BE2C (cell line): ENCODE measurements around the gene CLDN7.

Experiments used
- DNase-seq: peaks from one replicate; pipeline ENCODE4 v3.0.0-alpha.2; 2020
- H3K27me3 ChIP-seq: fragments of 250-450 bp; sonication (Bioruptor Pico); 2 replicates; pipeline ENCODE4 v1.5.1; 2020; ENCODE audit warnings: mild to moderate bottlenecking
- H3K36me3 ChIP-seq: fragments of 250-450 bp; sonication (Bioruptor Pico); 2 replicates; pipeline ENCODE4 v1.5.1; 2020; ENCODE audit warnings: mild to moderate bottlenecking
- H3K4me1 ChIP-seq: fragments of 250-450 bp; sonication (Bioruptor Pico); 2 replicates; pipeline ENCODE4 v1.5.1; 2020
- H3K4me3 ChIP-seq: 2 replicates; pipeline ENCODE4 v1.5.1; 2011; ENCODE audit warnings: low read depth, low read length
- H3K9me3 ChIP-seq: fragments of 250-450 bp; sonication (Bioruptor Pico); 2 replicates; pipeline ENCODE4 v1.5.1; 2020
- TF ChIP-seq, protein P1 (sequence below): IDR thresholded peaks from 2 replicates; pipeline ENCODE4 v1.5.1; 2012; ENCODE audit warnings: mild to moderate bottlenecking, low read depth, low read length

CLDN7 gene

DNA sequence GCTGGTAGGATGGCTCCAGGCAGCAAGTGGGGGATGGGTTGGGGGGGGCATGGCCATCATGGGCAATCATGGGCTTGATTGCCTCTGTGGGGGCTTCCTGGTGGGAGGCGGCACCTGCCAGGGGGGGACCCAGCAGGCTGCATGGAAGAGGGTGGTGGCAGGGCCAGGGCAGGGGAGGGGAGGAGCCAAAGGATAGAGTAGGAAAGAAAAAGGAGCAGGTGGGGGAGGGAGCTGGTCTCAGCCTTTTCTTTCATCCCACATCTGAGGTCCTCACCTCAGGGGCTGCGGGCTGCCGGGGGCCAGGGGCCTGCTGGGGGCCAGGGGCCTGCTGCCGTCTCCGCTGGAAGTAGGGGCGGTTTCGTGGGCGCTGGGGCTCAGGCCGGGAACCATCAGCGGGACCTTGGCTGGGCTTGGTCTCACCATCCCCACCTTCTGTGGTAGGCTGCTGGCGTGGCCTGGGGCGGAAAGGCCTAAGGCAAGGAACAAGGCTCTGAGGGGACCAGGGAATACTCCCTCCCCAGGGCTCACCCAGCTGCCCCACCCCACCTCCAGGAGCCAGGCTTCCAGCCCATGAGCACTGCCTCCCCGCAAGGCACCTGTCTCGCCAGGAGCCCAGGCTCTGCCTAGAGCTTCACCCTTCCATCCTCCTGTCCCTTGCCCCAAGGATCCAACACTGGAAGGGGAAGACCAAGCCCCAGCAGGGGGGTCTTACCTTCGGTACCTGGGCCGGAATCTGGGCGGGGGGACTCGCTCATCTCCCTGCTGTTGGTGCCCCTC, 27.2 kb upstream of the CLDN7 start:
- DNase-seq: no peak
- peaks cover 28% of the 10 kb centered on the region for H3K27me3 ChIP-seq
- TF ChIP-seq, protein P1, sequence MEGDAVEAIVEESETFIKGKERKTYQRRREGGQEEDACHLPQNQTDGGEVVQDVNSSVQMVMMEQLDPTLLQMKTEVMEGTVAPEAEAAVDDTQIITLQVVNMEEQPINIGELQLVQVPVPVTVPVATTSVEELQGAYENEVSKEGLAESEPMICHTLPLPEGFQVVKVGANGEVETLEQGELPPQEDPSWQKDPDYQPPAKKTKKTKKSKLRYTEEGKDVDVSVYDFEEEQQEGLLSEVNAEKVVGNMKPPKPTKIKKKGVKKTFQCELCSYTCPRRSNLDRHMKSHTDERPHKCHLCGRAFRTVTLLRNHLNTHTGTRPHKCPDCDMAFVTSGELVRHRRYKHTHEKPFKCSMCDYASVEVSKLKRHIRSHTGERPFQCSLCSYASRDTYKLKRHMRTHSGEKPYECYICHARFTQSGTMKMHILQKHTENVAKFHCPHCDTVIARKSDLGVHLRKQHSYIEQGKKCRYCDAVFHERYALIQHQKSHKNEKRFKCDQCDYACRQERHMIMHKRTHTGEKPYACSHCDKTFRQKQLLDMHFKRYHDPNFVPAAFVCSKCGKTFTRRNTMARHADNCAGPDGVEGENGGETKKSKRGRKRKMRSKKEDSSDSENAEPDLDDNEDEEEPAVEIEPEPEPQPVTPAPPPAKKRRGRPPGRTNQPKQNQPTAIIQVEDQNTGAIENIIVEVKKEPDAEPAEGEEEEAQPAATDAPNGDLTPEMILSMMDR: no peak

DNA sequence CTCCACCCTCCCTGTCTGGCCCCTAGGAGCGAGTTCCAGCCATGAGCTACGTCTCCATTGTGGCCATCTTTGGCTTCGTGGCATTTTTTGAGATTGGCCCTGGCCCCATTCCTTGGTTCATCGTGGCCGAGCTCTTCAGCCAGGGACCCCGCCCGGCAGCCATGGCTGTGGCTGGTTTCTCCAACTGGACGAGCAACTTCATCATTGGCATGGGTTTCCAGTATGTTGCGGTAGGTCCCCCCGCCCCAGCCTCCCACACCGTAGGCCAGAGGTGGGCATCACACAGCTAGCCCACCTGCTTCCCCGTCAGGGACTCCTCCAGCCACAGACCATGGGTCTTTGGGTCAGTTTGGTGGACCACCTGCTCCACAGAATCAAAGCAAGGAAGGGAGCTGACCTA, 23.4 kb upstream of the CLDN7 start:
- H3K36me3 ChIP-seq: no peaks in the 10 kb centered on the region
- H3K27me3 ChIP-seq: peaks cover 4% of the 10 kb centered on the region; the same call in 1 of the 2 replicates
- H3K9me3 ChIP-seq: no peaks in the 10 kb centered on the region
- DNase-seq: no peak
- H3K4me1 ChIP-seq: no peaks in the 10 kb centered on the region
- TF ChIP-seq, protein P1: no peak
- H3K4me3 ChIP-seq: no peak overlapping the region

More for the DNA sequence above, 27.2 kb upstream of the CLDN7 start:
- Histone ChIP-seq H3K9me3 (no peaks in the 10 kb centered on the region), H3K36me3 (no peaks in the 10 kb centered on the region), H3K4me1 (no peaks in the 10 kb centered on the region), H3K4me3 (no peak overlapping the region)

DNA sequence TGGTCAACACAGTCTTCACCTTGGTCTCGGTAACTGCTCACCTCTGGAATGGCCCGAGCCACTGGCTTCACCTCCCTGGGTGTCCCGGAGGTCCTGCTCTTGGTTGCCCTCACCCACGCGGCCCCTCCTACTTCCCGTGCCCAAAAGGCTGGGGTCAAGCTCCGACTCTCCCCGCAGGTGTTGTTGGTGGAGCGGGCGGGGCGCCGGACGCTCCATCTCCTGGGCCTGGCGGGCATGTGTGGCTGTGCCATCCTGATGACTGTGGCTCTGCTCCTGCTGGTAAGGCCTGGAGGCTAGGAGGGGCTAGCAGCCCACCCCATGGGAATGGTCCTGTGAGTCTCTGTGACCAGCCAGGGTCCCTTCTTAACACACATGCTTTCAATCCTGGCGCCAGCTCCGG, 22.6 kb upstream of the CLDN7 start:
- no peak overlapping the region for H3K4me3 ChIP-seq
- DNase-seq: no peak
- no peaks in the 10 kb centered on the region for H3K4me1 ChIP-seq
- no peaks in the 10 kb centered on the region; the same call in 1 of the 2 replicates for H3K27me3 ChIP-seq
- H3K36me3 ChIP-seq: no peaks in the 10 kb centered on the region
- TF ChIP-seq, protein P1: no peak
- H3K9me3 ChIP-seq: no peaks in the 10 kb centered on the region

DNA sequence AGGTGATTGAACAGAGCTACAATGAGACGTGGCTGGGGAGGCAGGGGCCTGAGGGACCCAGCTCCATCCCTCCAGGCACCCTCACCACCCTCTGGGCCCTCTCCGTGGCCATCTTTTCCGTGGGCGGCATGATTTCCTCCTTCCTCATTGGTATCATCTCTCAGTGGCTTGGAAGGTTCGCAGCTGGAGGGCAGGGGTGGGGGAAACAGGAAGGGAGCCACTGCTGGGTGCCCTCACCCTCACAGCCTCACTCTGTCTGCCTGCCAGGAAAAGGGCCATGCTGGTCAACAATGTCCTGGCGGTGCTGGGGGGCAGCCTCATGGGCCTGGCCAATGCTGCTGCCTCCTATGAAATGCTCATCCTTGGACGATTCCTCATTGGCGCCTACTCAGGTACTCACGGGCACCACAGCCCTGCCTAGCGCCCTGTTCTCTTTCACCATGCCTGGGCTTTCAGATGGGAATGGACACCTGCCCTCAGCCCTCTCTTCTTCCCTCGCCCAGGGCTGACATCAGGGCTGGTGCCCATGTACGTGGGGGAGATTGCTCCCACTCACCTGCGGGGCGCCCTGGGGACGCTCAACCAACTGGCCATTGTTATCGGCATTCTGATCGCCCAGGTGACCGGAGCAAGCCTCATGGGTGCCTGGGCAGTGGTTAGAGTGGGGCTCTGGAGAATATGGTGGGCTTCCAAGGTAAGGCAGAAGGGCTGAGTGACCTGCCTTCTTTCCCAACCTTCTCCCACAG, 21.4 kb upstream of the CLDN7 start:
- no peak for DNase-seq
- Histone ChIP-seq H3K9me3 (no peaks in the 10 kb centered on the region), H3K4me3 (no peak overlapping the region), H3K4me1 (no peaks in the 10 kb centered on the region), H3K36me3 (no peaks in the 10 kb centered on the region), H3K27me3 (no peaks in the 10 kb centered on the region)
- TF ChIP-seq, protein P1: no peak

DNA sequence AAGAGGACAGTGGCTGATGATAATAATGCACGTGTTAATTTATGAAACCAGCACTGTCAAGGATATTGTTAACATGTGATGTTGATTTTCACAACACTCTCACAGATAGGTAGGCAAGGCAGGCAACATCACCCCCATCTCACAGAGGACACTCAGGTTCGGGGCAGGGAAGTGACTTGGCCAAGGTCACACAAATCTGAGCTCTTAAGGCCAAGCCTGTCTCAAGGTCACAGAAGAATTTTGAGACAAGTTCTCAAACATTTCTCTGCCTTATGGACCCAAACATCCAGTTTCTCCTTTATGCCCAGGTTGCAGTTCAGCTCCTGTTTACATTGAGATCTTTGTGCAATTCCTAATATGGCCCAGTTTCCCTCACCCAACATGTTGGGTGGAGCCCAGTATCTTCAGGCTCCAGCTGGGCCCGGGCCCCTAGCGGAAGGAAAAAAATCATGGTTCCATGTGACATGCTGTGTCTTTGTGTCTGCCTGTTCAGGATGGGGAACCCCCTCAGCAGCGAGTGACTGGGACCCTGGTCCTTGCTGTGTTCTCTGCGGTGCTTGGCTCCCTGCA, 20.6 kb upstream of the CLDN7 start:
- H3K4me3 ChIP-seq: no peak overlapping the region
- no peak for DNase-seq

More for the DNA sequence above, 20.6 kb upstream of the CLDN7 start:
- no peaks in the 10 kb centered on the region for H3K4me1 ChIP-seq
- no peaks in the 10 kb centered on the region for H3K27me3 ChIP-seq
- H3K36me3 ChIP-seq: no peaks in the 10 kb centered on the region
- H3K9me3 ChIP-seq: no peaks in the 10 kb centered on the region
- TF ChIP-seq, protein P1: no peak
